Measurements from ENCODE around the gene TXNRD1.
"Not testable (repeated sequence)": the region's sequence is repeated elsewhere in the genome, so short reads cannot be mapped to it uniquely, and the experiment has no call there.

Gene TXNRD1

DNA sequence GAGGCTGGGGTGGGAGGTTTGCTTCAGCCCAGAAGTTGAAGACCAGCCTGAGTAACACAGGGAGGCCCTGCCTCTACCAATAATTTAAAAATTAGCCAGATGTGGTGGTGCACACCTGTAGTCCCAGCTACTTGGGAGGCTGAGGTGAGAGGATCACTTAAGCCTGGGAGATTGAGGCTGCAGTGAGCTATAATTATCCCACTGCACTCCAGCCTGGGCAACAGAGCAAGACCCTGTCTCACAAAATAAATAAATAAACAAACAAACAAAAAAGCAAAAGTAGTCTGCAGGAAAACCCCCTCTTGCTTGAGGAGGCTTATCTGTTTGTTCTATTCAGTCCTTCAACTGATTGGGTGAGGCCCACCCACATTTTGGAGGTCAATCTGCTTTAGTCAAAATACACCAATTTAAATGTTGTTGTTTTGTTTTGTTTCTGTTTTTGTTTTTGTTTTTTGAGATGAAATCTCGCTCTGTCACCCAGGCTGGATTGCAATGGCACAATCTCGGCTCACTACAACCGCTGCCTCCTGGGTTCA, 24.9 kb upstream of the TXNRD1 start:
- no peak for DNase-seq

DNA sequence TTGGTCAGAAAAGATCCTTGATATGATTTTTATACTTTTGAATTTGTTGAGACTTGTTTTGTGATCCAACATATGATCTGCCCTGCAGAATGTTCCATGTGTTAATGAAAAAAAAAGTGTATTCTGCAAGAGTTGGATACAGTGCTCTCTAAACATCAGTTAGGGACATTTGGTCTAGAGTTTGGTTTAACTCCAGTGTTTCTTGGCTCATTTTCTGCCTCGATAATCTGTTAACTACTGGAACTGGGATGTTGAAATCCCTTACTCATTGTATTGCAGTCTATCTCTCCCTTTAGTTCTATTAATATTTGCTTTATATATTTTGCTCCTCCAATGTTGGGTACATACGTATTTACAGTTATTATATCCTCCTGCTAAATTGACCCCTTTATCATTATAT, 18.3 kb upstream of the TXNRD1 start:
- DNase-seq = no peak

GRCh38 chr12:104199964-104200363, 15.6 kb upstream of the TXNRD1 start:
- no peak for DNase-seq

DNA sequence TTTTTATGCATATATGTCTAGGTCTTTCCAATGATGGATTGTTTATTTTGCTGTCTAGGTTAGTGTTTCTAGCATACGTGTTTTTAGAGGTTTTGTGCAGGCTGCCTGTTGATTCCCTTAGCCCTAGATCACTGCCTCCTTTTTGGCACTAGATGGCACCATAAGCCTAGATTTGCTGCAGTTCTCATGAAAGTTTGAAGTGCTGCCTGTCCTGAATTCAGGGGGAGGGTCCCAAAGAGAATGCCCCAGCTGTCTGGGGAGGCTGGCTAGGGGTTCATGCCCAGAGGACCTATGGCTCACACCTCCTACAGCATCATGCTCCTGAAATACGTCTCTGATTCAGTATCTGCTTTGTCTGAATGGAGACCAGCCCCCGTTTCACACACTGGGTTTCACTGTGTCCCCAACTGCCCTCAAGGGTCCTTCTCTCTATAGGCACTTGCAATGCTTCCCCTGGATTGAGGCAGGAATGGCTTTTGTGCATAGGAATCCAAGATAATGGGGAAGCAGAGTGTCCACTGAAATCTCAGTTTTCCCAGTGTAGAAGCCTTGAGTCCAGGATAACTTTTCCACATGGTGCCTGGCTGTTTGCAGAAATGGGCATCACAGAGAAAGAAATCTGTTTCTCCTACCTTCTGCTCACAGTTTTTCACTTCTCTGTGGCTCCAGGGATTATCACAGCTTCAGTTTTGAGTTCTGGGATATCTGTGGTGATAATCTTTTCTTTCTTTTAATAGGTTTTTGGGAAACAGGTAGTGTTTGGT, 14.2 kb upstream of the TXNRD1 start:
- DNase-seq = peak in 28 of 56 donors; percentile 1 to 53 (median 10)

DNA sequence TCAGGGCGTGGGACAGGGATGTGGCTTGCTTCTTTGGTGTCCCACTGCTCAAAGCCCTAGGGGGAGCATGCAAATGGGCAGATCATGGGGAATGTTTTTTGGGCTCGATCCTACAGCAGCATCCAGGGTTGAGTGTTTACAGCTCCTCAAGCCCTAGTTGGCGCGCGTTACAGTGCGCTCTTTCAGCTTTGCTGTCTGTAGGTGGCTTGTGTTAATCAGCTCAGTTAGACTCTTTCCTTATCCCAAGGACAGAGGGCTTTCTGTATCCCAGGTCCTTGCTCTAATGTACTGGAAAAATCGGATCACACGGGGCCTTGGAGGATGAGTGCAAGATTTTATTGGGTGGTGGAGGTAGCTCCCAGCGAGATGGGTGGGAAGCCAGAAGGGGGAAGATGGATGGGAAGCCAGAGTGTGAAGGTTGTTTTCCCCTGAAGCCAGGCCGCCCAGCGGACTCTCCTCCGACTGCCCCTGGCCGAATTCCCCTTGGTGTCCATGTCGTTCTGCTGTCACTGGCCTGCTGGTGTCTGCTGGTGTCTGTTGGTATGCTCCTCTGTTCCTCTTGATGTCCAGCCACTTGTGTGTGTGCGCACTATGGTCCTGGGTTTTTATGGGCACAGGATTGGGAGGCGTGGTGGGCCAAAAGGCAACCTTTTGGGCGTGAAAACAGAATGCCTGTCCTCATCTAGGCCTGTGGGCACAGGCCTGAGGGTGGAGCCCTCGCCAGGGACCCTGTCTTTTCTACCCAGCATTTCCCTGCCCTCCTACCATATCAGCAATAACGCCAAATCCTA, 10.7 kb upstream of the TXNRD1 start:
- DNase-seq = peak in 5 of 56 donors; percentile 1 to 11 (median 6)

GRCh38 chr12:104207416-104208205, 8.0 kb upstream of the TXNRD1 start:
- no peak for DNase-seq

GRCh38 chr12:104212516-104212915, 3.1 kb upstream of the TXNRD1 start:
- DNase-seq = no peak

DNA sequence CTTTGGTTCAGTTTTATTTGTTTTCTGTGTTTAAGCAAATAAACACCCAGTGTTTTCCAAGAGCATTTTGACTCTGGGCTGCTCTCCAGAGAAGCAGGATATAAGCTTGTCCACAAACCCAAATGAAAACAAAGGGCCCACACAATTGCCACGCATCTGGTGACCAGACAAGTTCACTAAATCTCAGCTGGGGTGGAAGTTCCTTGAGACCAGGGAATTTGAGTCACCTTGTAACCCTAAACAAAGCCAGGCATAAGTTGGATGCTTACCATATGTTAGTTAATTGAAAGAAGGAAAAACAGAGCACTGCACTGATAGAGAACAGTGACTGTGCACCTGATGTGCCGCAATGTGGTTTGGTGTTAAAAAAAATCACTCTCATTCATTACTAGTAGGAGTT, 1.6 kb upstream of the TXNRD1 start:
- no peak for DNase-seq

DNA sequence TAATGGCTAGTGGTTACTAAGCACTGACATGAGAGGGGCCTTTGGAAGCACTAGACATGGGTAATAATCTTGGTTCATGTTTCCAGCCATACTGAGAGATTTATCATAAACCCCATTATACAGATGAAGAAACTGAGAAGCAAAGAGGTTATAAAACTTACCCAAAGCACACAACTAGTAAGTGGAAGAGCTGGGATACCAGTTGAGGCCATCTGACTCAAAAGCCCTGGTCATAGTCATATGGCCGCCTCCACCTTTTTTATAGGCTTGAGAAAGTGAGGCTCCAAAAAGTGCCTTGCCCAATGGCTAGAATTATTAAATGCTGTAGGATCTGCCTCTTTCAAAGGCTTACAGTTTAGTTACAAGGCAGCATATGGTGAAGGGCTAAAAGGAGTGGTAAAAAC, 944 bp downstream of the TXNRD1 start:
- no peak for DNase-seq

- DNase-seq = not testable (repeated sequence)
These were observed 2.9 kb downstream of the TXNRD1 start for GRCh38 chr12:104218506-104218905.

GRCh38 chr12:104218935-104219334, 3.4 kb downstream of the TXNRD1 start:
- DNase-seq = no peak

GRCh38 chr12:104219361-104219892, 3.8 kb downstream of the TXNRD1 start:
- no peak for DNase-seq

DNA sequence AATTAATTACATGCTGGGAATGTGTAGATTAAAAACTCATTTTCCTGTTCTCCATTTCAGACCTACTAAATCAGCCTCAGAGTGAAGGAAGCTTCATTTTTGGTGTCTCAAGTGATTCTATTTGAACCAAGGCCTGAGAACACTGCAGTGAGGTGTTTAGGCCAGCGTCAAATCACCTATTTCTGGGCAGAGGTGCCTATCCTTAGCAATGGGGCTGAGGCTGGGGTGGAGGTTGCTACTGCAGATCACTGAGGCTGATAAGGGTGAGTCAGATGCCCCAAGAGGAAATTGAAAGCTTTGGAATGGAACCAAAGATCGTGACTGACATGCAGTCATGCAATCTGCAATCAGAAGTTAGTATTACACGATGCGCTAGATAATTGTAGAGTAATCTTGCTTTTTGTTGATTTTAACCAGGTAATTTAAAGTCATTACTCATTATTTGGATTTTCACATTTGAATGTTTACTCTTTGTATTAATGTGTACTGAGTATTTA, 4.4 kb downstream of the TXNRD1 start:
- DNase-seq = no peak

DNA sequence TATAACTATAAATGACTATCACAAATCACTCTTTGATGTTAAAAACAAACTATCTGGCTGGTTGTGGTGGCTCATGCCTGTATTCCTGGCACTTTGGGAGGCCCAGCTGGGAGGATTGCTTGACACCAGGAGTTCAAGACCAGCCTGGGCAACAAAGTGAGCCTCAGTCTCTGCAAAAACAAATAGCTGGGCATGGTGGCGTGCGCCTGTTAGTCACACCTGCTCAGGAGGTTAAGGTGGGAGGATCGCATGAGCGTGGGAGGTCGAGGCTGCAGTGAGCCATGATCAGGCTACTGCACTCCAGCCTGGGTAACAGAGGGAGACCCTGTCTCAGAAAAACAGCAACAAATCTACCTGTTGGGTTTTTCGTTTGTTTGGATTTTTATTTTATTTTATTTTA, 5.4 kb downstream of the TXNRD1 start:
- no peak for DNase-seq

GRCh38 chr12:104222976-104223375, 7.4 kb downstream of the TXNRD1 start:
- no peak for DNase-seq

- DNase-seq = no peak
These were observed 8.1 kb downstream of the TXNRD1 start for GRCh38 chr12:104223712-104224111.

DNA sequence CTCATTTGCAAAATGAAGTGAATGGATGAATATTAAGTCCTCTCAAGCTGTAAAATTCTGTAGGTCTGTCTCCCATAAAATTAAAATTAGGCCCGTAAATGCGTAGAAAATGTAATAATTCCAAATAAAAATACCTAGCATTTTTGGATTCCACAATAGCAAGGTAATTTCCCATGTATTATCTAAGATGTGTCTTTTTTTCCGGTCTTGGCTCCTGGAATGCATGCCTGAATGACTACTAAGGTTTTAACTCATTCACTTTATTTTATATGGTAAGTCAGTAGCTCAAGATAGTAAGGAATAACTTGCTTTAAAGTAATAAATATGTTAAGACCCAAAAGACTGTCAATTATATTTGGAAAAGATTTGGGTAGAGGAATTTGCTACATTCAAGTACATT, 11.1 kb downstream of the TXNRD1 start:
- DNase-seq = no peak

GRCh38 chr12:104230304-104231095, 14.9 kb downstream of the TXNRD1 start:
- DNase-seq = no peak

DNA sequence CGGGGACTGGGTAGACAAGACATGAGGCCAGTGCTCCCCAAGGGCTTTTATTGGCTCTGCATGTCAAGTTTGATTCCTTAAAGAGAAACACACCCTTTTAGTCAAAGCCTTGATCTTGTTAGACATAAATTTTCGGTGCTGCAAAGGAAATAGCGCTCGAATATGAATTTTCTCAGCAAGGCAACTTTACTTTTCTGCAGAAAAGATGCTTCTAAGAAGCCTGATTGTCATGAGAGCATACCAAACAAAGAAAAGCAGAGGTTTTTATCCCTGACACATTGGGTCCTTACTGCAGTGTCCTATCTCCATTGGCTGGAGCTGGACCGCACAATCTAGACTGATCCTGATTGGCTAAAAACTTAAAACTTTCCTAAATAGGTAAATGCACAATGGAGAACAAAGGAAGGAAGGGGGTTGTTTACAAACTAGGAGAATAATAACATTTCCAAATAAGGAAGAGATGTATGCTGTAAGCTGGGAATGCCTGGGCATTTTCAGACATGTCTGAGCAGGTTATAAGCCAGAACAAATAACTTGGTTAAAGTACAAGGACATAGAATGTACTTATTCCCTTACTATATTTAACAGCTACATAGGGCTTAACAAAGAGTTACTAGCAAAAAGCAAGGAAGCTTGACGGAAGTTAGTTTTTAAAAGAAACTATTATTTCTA, 17.2 kb downstream of the TXNRD1 start:
- DNase-seq = no peak
